ENCODE data around the gene GLT1D1.

GRCh38 chr12:128829861-128830504 lies 23.3 kb upstream of the GLT1D1 start:
- no peak for TF ChIP-seq CTCF (IDR thresholded peaks at IDR 0.05)
- no peak for TF ChIP-seq POLR2A (IDR thresholded peaks at IDR 0.05)
